ENCODE results near the gene SIGLEC15.

DNA sequence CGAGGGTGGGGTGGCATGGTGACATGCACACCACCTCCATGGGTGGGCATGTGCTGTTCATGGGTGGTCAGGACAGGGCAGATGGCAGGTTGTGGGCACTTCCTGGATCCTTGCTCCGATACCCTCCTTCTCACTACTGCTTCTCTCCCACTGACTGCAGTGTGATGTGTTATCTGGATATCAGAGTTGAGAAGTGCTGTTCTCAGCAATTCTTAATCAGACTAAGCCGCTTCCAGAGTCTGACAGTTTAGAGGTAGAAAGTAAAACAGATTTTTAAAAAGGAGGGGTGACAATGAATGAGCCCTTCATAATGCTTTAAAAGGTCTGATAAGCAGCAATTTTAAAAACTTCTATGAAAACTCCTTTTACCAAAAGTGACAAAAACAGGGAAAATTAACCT lies 33.9 kb downstream of the SIGLEC15 start:
- TF ChIP-seq EZH2 (IDR thresholded peaks at IDR 0.05; ENCODE audit: borderline replicate concordance, insufficient read depth, low read depth, low read length, poor library complexity, severe bottlenecking): no peak
- TF ChIP-seq, protein P1, sequence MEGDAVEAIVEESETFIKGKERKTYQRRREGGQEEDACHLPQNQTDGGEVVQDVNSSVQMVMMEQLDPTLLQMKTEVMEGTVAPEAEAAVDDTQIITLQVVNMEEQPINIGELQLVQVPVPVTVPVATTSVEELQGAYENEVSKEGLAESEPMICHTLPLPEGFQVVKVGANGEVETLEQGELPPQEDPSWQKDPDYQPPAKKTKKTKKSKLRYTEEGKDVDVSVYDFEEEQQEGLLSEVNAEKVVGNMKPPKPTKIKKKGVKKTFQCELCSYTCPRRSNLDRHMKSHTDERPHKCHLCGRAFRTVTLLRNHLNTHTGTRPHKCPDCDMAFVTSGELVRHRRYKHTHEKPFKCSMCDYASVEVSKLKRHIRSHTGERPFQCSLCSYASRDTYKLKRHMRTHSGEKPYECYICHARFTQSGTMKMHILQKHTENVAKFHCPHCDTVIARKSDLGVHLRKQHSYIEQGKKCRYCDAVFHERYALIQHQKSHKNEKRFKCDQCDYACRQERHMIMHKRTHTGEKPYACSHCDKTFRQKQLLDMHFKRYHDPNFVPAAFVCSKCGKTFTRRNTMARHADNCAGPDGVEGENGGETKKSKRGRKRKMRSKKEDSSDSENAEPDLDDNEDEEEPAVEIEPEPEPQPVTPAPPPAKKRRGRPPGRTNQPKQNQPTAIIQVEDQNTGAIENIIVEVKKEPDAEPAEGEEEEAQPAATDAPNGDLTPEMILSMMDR (IDR thresholded peaks at IDR 0.05): no peak
